K562 (cell line): ENCODE data around the gene PIK3R2.

Experiments
- BRCA1 ChIP-seq, 2 experiments: fragments of 450-650 bp in 1 of 2; sonication (generic) in 1 of 2; formaldehyde crosslinking in 1 of 2; IDR thresholded peaks; 2 replicates each; pipeline versions ENCODE4 v1.5.0 to v1.6.1; 2017 to 2020; ENCODE audit warnings: mild to moderate bottlenecking in 1 of 2, missing genetic modification reagents in 1 of 2
- CTCF ChIP-seq, 3 experiments: IDR thresholded peaks in 2 of 3; conservative IDR thresholded peaks in 1 of 3; 2 replicates each; pipeline ENCODE4 v1.5.1; 2011 to 2012; ENCODE audit warnings: low read length in 3 of 3, mild to moderate bottlenecking in 3 of 3, control low read depth in 2 of 3, improper control_type of control experiment in 1 of 3, inconsistent platforms in 1 of 3, low read depth in 1 of 3, mixed read lengths in 1 of 3, moderate library complexity in 1 of 3; ENCODE audit not compliant: insufficient read depth in 2 of 3
- ELF1 ChIP-seq: fragments of 200-800 bp; sonication (Bioruptor generic); IDR thresholded peaks from 2 replicates; pipeline ENCODE4 v1.6.1; 2016; ENCODE audit warnings: missing genetic modification characterization, missing compliant biosample characterization
- JUND ChIP-seq, 2 experiments: IDR thresholded peaks; 2 replicates in 1 of 2; 3 replicates in 1 of 2; pipeline ENCODE4 v1.6.1; 2011; ENCODE audit warnings: borderline replicate concordance in 2 of 2, low read depth in 2 of 2, low read length in 2 of 2, improper control_type of control experiment in 1 of 2, missing biosample characterization in 1 of 2, missing genetic modification characterization in 1 of 2, missing genetic modification reagents in 1 of 2
- KLF16 ChIP-seq: IDR thresholded peaks from 2 replicates; pipeline ENCODE4 v1.6.1; 2016; ENCODE audit warnings: antibody characterized with exemption
- POLR2A ChIP-seq: fragments of 450-650 bp; conservative IDR thresholded peaks from 2 replicates; pipeline ENCODE4 v1.6.1; 2016
- RAD51 ChIP-seq: fragments of 450-650 bp; IDR thresholded peaks from 2 replicates; pipeline ENCODE4 v1.7.1; 2016; ENCODE audit warnings: low read depth, mild to moderate bottlenecking, borderline replicate concordance
- TOE1 ChIP-seq, 2 experiments: fragments of 450-650 bp in 1 of 2; sonication (generic) in 1 of 2; formaldehyde crosslinking in 1 of 2; IDR thresholded peaks; 2 replicates each; pipeline versions ENCODE4 v1.7.1 to v1.8.0; 2016 to 2022; ENCODE audit warnings: borderline replicate concordance in 2 of 2, mild to moderate bottlenecking in 2 of 2, antibody characterized with exemption in 1 of 2, inconsistent platforms in 1 of 2, low read depth in 1 of 2, missing genetic modification reagents in 1 of 2, moderate library complexity in 1 of 2
- ZBTB11 ChIP-seq, 3 experiments: fragments of 200-800 bp in 1 of 3; fragments of 250-450 bp in 1 of 3; fragments of 450-650 bp in 1 of 3; sonication (Bioruptor Pico) in 1 of 3; sonication (Bioruptor generic) in 1 of 3; formaldehyde crosslinking in 1 of 3; IDR thresholded peaks; 2 replicates each; pipeline versions ENCODE4 v1.6.1 to v1.8.0; 2016 to 2022; ENCODE audit warnings: mild to moderate bottlenecking in 2 of 3, missing genetic modification characterization in 2 of 3, missing compliant biosample characterization in 1 of 3, moderate library complexity in 1 of 3
- ZNF224 ChIP-seq: sonication (generic); formaldehyde crosslinking; IDR thresholded peaks from 2 replicates; pipeline ENCODE4 v1.8.0; 2022; ENCODE audit warnings: mild to moderate bottlenecking, missing genetic modification reagents

GRCh38 chr19:18176367-18177310, 23.7 kb downstream of the PIK3R2 start:
- no peak for TF ChIP-seq POLR2A
- no peak for TF ChIP-seq ELF1 (tag)
- TF ChIP-seq KLF16, result no peak
- no peak for TF ChIP-seq BRCA1 (IDR thresholded peaks at IDR 0.05)
- no peak for TF ChIP-seq BRCA1 (CRISPR knock-in tag; IDR thresholded peaks at IDR 0.05)
- no peak for TF ChIP-seq JUND (IDR thresholded peaks at IDR 0.05; ENCODE audit: borderline replicate concordance, low read depth, low read length)
- no peak for TF ChIP-seq JUND (tag; IDR thresholded peaks at IDR 0.05; ENCODE audit: borderline replicate concordance, low read depth, low read length)
- no peak for TF ChIP-seq ZNF224 (CRISPR knock-in tag)
- TF ChIP-seq ZBTB11 (CRISPR knock-in tag; IDR thresholded peaks at IDR 0.05), result no peak
- TF ChIP-seq TOE1 (IDR thresholded peaks at IDR 0.05; ENCODE audit: borderline replicate concordance), result no peak
- TF ChIP-seq TOE1 (CRISPR knock-in tag; IDR thresholded peaks at IDR 0.05; ENCODE audit: borderline replicate concordance, low read depth), result no peak
- no peak for TF ChIP-seq CTCF (IDR thresholded peaks at IDR 0.05 in 2 of 3, conservative IDR thresholded peaks at IDR 0.05 in 1 of 3; ENCODE audit: insufficient read depth in 2 of 3, low read depth in 1 of 3, low read length in 3 of 3)
- TF ChIP-seq RAD51, result no peak
